Fibroblast of peridontal ligament (primary cell): ENCODE results near the gene DNAJC16.
"Not testable (repeated sequence)": the region's sequence is repeated elsewhere in the genome, so short reads cannot be mapped to it uniquely, and the experiment has no call there.

Source experiments
- DNase-seq: peaks from one replicate; pipeline ENCODE4 v3.0.0-alpha.2; 2010; ENCODE audit errors: extremely low read depth

Gene DNAJC16

DNA sequence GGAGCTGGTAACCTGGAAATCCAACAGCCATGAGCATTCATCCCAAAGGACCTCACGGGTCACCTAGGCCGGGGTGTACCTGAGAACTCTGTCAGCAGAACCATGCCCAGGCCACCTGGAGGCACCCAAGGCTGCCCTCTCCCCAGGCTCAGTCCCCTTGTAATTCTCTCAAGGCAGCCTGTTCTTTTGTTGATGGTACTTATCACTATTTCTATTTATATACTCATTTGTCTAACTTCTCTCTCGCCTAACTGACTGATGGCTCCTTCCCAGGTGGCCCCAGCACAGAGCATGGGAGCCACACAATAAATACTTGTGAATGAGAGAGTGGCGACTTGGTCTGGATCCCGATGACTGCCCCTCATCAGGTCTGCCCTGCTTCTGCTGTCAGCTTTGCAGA is 19.4 kb upstream of the DNAJC16 start:
- DNase-seq, result no peak

DNA sequence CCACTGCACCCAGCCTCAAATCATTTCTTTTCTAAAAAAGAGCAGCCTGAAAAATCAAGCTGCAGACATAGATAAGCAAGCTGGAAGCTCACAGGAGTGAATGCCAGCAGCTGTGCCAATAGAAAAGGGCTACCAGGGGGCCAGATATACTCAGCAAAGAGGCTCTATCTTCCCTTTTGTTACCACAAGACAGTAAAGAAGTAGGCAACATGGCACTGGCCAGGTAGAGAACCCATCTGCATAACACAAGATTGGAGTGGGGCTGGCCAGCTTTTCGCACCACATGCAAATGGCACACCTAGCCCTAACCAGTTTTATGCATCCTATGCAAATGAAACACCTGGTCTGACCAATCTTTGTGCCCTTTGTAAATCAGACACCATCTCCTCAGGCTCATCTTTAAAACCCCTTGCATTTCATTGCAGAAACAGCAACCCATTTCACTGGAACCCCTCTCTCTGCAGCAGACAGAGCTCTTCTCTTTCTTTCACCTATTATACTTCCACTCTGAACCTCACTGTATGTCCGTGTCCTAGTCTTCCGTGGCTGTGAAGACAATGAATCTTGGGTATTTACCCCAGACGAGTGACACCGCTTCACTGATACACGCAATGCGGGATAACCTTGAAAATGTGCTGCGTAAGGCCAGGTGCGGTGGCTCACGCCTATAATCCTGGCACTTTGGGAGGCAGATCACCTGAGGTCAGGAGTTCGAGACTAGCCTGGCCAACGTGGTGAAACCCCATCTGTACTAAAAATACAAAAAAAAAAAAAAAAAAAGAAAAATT is 17.8 kb upstream of the DNAJC16 start:
- no peak for DNase-seq

DNA sequence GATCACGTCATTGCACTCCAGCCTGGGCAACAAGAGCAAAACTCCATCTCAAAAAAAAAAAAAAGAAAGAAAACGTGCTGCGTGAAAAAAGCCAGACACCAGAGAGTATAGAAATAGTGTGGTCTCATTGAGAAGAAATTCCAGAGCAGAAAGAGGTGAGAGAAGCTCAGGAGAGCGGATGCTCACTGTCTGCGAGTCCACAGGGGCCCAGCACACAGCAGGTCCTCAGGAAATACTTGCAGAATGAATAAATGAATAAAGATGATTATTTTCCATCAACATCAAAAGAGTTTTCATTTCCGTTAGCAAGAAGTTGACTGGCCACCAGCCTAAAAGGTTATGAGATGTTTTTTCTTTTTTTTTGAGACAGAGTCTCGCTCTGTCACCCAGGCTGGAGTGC is 17.1 kb upstream of the DNAJC16 start:
- DNase-seq, result no peak

DNA sequence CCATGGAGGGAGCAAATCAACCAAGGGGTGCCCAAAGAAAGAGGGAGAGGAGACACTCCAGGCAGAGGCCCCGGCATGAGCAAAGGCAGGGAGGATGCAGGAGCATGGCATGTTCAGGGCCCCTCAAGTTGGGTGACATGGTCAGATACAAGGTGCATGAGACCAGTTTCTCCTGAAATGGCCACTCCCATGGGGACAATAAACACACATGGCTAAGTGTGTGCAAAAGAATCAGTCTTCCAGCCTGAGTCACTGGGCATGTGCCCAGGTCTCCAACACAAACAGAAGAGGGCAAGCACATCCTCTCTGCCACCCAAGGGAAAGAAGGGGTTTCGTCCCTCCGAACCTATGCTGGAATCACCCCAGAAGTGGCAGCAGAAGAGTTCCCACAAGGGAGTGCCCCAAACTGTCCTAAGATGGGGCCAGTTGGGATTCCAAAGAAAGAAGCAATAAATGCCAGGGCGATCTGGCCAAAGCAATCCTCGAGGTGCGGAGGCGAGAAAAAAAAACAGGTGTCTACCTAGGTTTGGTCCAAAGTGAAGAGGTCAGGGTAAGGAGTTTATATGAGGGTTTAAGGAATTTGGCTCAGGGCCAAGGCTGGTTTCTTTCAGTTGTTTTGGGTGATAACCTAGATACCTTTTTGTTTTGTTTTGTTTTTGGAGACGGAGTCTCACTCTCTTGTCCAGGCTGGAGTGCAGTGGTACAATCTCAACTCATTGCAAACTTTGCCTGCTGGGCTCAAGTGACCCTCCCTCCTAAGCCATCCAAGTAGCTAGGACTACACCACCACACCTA is 15.8 kb upstream of the DNAJC16 start:
- DNase-seq, result no peak

DNA sequence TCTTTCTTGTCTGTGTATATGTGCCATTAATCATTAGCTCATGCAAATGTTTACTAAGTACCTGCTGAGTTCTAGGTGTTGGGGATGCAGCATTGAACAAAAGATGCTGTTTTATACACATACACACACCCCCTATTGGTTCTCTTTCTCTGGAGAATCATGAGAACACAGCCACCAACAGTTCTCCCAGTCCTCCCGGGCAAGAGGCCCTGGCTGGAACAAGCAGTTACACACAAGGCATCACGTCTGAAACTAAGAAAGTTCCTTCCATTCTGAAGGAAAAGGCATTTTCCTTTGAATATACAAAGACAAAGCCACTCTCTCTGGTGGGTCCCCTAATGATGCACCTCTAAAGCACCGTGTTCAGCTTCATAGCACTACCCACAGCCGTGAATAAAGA is 13.5 kb upstream of the DNAJC16 start:
- no peak for DNase-seq

DNA sequence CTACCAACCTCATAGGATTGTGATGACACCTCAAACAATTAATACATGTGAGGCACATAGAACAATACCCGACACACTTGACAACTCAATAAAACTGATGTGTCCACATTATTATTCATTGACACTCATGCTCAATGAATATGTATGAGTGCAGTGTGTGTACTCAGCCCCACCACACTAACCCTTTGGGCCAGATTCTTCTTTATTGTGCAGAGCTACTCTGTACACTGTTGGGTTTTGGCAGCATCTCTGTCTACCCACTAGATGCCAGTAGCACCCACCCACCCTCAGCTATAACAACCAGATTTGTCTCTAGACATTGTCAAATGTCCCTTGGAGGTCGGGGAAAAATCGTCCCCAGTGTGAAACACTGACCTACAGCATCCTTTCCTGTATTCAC is 12.7 kb upstream of the DNAJC16 start:
- no peak for DNase-seq

DNA sequence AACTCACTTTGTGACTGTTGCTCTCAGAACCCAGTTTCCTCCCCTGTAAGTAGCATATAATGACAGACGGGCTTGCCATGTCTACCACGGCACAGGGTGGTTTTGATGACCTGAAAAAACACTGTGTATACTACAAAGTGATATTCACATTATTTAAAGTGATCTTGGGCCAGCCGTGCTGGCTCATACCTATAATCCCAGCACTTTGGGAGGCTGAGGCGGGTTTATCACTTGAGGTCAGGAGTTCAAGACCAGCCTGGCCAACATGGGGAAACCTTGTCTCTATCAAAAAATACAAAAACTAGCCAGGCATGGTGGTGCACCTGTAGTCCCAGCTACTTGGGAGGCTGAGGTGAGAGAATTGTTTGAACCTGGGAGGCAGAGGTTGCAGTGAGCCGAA is 12.1 kb upstream of the DNAJC16 start:
- DNase-seq, result not testable (repeated sequence)

DNA sequence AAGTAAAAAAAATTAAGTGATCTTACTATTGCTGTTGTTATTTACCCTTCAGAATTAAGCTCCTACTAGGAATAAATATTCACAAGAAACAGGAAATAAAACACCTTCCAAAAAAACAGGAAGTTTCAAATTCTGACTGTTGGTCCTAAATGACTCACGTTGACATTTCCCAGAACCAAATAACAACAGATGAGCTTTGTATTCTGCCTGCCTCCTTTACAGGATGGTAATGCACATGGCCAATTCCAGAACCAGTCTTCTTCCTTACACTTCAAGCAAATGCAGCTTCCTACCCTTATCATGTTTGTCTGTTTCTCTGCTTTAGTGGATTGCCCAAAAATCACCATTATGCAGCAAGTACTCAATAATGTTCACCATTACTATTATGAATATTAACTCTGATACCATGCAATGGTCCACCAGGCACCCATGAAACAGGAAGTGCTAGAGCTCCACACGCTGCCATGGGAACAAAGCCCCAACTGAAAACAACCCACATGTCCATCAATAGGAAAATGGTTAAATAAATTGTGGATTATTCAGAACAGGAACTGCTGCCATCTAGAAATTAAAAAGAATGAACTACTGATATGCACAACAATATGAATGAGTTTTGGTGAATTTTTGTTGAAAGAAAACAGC is 11.5 kb upstream of the DNAJC16 start:
- no peak for DNase-seq

DNA sequence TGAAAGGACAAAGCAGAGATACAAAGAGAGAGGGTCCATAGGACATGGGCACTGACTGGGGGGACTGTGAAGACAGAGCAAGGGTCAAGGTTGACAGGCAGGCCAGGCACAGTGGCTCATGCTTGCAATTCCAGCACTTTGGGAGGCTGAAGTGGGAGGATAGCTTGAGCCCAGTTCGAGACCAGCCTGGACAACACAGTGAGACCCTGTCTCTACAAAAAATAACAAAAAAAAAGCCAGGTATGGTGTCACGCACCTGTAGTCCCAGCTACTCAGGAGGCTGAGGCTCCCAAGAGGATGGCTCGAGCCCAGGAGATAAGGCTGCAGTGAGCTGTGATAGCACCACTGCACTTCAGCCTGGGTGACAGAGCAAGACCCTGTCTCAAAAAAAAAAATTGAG is 7.0 kb upstream of the DNAJC16 start:
- DNase-seq, result no peak

DNA sequence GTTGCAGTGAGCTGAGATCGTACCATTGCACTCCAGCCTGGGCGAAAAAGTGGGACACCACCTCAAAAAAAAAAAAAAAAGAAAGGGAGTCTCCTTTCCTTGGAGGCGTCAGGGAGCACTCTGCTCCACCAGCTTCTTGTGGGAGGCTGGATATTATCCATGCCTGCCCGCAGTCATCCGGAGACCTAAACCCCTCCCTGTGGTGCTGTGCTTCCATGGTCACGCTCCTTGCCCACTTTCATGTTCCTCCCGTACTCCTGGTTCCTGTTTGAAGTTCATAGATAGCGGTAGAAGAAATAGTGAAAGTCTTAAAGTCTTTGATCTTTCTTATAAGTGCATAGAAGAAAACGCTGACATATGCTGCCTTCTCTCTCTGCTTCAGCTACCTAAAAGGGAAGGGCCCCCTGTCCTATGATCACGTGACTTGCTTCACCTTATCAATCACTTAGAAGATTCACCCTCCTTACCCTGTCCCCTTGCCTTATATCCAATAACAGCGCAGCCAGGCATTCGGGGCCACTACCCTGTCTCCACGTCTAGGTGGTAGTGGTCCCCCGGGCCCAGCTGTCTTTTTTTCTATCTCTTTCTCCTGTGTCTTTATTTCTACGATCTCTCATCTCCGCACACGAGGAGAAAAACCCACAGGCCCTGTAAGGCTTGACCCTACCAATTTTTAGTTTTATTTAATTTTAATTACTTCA is 5.3 kb upstream of the DNAJC16 start:
- not testable (repeated sequence) for DNase-seq

DNA sequence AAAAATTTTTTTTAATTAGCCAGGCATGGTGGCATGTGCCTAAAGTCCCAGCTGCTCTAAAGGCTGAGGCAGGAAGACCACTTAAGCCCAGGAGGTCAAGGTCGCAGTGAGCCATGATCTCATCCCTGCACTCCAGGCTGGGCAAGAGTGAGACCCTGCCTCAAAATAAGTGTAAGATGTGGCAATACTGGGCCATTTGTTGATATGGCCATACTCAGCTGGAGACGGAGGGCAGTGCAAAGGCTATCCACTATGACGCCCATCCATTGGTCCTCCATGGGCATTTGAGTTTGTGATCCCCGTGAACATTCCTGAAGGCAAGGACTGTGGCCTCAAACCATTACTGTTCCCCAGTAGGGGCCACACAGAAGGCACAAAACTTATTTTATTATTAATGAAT is 4.1 kb upstream of the DNAJC16 start:
- no peak for DNase-seq

DNA sequence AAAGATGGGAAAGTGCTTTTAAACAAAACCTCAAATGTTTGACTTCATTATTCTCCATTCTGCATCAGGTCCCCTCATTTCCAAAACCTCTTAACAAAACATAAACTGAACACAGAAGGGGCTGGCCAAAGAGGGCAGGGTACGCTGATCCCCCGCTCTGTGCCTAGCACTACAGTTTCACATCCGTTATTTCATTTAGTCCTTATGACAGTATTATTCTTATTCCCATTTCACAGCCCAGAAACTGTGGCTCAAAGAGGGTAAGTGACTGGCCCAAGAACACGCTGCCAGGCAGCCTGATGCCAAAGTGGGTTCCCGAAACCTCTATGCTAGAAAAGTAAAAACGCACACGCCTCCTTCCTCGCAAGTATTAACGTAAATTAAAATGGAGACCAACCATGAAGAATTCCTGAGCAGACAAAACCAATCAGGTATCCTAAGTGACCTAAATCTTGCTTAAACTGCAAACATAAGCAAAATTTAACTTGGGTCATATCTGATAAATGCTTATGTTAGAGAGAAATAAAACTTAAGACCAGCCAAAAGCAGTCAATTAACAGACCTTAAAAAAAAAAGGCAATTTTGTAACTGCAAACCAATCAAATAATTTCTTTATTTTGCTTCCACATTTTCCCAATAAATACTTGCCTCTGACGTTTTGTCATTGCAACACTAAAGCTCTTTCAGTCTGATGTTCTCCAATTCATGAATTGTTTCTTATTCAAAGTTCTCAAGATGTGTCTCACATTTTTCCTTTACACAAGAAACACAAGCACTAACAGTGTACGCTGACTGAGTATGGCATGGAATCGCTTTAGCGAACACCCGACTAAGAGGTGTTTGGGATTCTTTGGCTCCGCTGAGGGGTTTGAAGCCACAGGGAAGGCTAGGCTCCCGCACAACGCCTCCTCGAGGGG is 3.3 kb upstream of the DNAJC16 start:
- peak; percentile 66 for DNase-seq

DNA sequence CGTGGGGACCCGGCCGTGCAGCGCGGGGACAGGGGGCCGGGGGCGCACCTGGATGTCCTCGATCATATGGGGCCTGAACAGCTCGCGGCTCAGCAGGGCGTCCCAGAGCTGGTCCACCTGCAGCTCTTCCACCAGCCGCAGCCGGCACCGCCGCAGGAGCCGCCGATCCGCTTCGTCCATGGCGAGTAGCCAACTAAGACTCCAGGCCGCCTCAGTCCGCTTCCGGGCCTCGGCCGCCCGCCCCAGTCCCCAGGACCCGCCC is 2.7 kb upstream of the DNAJC16 start, which contains the start of gene CASP9:
Gene CASP9, minus strand, starts transcription at position 195 of the 262 bp plus-strand sequence. Its CDS starts 15 bp downstream, at position 180.
- no peak for DNase-seq

DNA sequence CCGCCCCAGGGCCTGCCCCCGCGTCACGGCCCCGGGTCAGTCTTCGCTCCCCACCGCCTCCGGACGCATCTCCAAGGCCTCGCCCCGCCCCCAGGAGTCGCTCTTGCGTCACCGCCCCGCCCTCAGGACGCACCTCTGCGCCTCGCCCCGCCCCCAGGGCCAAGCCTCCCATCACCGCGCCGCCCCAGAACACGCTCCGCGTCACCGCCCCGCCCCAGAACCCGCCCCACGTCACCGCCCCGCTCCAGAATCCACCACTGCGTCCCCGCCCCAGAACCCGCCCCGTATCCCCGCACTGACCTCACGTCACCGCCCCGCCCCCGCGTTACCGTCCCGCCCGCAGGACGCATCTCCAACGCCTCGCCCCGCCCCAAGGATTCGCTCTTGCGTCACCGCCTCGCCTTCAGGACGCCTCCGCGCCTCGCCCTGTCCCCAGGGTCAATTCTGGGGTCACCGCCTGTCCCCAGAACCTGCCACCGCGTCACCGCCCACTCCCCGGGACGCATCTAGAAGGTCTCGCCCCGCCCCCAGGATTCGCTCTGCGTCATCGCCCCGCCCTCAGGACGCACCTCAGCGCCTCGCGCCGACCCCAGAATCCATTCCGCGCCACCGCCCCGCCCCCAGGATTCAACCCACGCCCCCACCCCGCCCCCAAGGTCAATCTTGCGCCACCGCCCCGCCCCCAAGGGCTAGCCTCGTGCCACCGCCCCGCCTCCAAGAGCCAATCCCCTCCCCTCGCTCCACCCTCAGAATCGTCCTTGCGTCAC is 2.2 kb upstream of the DNAJC16 start:
- peak; percentile 94 for DNase-seq

DNA sequence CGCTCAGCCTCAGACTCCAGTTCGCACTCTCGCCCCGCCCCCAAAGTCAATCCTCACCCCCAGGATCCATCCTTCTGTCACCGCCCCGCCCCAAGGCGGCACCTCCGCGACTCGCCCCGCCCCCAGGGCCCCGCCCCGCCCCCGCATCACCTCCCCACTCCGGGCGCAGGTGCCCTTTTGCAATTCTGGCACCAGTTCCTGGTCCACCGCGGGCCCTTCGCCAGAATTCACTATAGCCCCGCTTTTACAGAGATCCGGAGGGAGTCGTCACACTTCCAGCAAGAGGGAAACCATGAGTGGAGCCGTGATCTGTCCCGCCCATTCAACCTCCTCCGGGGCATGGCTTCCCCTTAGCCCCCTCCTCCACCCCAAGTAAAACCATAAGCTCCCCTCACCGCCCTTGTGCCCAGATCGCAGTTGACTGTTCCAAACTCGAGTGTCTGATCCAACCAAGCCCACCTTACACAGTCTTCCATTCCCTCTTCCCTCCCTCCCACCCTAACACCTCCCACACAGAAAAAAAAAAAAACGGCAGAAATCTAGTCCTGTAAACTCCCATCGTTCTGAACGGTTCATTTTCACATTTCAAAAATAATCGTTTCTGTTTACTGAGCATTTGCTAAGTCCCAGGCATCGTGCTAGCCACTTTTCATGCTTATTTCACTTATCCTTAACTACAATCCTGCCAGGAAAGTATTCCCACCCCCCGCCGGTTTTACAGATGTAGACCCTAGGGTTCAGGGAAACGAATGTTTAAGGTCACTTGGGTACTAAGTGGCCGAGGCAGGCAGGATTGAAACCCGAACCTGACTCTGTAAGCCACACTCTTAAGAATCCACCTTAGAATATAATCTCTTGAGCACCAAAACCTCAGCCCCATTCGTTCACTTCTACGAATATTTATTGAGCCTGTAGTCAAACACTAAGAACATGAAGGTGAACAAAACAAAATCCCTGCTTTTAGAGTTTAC is 1.3 kb upstream of the DNAJC16 start:
- DNase-seq, result peak; percentile 99

DNA sequence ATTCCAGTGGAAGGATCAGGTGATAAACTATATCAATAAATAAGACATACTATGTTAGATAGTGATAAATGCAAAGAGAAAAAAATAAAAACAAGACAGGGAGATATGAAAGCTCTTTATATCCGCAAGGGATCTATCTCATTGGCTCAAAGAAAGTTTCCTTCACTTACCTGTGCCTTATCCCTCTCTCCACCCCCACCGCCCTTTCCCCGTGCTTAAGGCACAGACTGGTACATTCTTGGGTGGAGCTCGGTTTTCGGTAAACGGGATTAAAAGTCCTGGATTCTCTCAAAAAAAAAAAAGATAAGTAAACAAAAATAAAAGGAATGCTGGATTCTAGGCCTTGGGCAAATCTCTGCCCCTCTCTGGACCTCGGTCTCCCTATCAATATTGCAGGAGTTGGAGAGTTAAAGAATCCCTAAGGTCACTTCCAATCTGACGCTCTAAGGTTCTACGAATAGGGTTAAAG is 593 bp upstream of the DNAJC16 start:
- no peak for DNase-seq

DNA sequence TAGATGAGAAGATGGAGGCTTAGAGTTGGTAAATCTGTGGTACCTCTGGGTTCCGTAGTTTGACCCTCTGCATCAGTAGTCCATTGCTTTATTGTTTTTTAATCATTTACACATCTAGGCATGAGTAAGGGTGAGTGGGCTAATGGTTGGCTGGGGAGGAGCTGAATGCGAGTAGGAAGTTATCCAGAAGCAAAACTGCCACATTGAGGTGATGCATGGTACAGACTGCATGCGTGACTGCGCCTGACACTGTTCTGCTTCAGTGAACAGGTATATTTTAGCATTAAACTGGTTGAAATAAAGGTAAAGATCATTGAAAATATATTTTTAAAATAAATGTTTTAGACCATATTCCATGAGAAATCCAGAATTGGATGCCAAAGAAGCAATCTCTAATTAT is 4.4 kb downstream of the DNAJC16 start:
- DNase-seq, result no peak

DNA sequence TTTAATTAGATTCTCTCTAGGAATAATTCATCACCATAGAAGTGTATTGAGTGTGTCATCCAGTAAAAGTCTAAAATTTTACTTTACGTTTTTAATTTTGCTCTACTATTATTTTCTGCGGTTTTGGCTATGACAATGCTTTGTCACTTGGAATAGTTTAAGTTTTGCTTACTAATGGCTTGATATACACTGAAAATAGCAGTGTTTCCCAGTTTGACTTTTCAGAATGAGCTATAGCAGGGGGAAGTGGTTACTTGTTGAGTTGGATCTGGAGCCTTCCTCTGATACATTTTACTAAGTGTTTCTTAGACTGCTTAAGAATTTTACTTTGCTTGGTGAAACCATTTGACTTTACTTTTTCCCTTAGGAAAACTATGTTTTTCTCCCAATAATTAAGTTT is 5.0 kb downstream of the DNAJC16 start:
- DNase-seq, result no peak

DNA sequence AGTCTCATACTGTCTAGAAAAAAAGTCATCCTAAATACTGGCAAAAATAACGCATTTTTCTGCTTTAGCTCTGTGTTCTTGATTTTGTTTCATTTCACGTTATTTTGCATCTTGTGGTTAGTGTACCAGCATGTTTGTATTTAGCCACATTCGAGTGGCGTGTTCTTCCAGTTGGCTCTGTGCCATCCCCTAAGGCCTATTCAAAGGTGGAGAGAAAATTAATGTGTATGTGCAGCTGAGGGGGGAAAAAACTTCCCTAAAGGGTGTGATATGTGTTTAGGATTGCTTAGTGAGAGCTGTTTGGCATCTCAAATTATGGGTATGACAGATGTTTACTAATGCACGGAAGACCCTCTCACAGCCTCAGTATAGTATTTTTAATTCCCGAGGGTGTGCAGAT is 12.1 kb downstream of the DNAJC16 start:
- no peak for DNase-seq
